ENCODE results near the gene MAP3K10. TPM values are rescaled to one million over a fixed set of nuclear protein-coding genes. Genes with fewer than 3 reads are reported as not detected.
A peak's percentile ranks its signal among the peaks of the same experiment; 100 is the strongest.

Gene MAP3K10
- total and polyA plus RNA-seq, 2 of the 13 experiments (the other 11 are each of a cell fraction or from before 2014, with no cell fraction given), result 3.4 to 5.0 TPM

- POLR2A ChIA-PET, result no interaction called here
- TF ChIP-seq DZIP1 (CRISPR knock-in tag; IDR thresholded peaks at IDR 0.05) (no peak), ARHGAP35 (CRISPR knock-in tag; IDR thresholded peaks at IDR 0.05; ENCODE audit: borderline replicate concordance) (no peak), STAG1 (CRISPR knock-in tag; IDR thresholded peaks at IDR 0.05) (peak; percentile 76), TOE1 (CRISPR knock-in tag; IDR thresholded peaks at IDR 0.05) (no peak), IRF9 (CRISPR knock-in tag; IDR thresholded peaks at IDR 0.05; ENCODE audit: borderline replicate concordance) (no peak), CREB3 (CRISPR knock-in tag; IDR thresholded peaks at IDR 0.05) (no peak), SMAD9 (CRISPR knock-in tag; IDR thresholded peaks at IDR 0.05) (no peak), ZNF691 (CRISPR knock-in tag; IDR thresholded peaks at IDR 0.05; ENCODE audit: borderline replicate concordance, low read depth) (no peak), CENPT (CRISPR knock-in tag; IDR thresholded peaks at IDR 0.05; ENCODE audit: low read depth) (no peak), RBM39 (IDR thresholded peaks at IDR 0.05; ENCODE audit: low read depth, low read length, poor library complexity, severe bottlenecking) (no peak), PAF1 (CRISPR knock-in tag; IDR thresholded peaks at IDR 0.05) (no peak), NFE2 (CRISPR knock-in tag; IDR thresholded peaks at IDR 0.05) (no peak)
- TF ChIP-seq, protein P1, sequence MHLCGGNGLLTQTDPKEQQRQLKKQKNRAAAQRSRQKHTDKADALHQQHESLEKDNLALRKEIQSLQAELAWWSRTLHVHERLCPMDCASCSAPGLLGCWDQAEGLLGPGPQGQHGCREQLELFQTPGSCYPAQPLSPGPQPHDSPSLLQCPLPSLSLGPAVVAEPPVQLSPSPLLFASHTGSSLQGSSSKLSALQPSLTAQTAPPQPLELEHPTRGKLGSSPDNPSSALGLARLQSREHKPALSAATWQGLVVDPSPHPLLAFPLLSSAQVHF (CRISPR knock-in tag; IDR thresholded peaks at IDR 0.05), result no peak
- TF ChIP-seq, protein P2, sequence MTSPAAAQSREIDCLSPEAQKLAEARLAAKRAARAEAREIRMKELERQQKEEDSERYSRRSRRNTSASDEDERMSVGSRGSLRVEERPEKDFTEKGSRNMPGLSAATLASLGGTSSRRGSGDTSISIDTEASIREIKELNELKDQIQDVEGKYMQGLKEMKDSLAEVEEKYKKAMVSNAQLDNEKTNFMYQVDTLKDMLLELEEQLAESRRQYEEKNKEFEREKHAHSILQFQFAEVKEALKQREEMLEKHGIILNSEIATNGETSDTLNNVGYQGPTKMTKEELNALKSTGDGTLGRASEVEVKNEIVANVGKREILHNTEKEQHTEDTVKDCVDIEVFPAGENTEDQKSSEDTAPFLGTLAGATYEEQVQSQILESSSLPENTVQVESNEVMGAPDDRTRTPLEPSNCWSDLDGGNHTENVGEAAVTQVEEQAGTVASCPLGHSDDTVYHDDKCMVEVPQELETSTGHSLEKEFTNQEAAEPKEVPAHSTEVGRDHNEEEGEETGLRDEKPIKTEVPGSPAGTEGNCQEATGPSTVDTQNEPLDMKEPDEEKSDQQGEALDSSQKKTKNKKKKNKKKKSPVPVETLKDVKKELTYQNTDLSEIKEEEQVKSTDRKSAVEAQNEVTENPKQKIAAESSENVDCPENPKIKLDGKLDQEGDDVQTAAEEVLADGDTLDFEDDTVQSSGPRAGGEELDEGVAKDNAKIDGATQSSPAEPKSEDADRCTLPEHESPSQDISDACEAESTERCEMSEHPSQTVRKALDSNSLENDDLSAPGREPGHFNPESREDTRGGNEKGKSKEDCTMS (CRISPR knock-in tag; conservative IDR thresholded peaks at IDR 0.05), result no peak
These were observed 25.8 kb upstream of the MAP3K10 start for GRCh38 chr19:40165362-40165937.

More at GRCh38 chr19:40165362-40165937, 25.8 kb upstream of the MAP3K10 start:
- peaks cover 11% of the 10 kb centered on the region; the same call in 1 of the 2 replicates for H3K4me1 ChIP-seq (ENCODE audit: insufficient read depth, low read length)
- CTCF ChIA-PET (ENCODE audit: low intra/inter-chr PET ratio, low total read pairs), result no interaction called here
- no peaks in the 10 kb centered on the region for H3K79me2 ChIP-seq (ENCODE audit: insufficient read depth, low read length)
- WGBS (ENCODE audit: low lambda C conversion rate), result 25% methylated on average over 10 of the region's 10 CpGs
- H3K4me3 ChIP-seq (replicated peaks in 1 of 3; ENCODE audit: insufficient read depth in 1 of 3, low read depth in 2 of 3, low read length in 3 of 3), result no peak overlapping the region
- H3K9me3 ChIP-seq (ENCODE audit: low read length), result no peaks in the 10 kb centered on the region
- in situ Hi-C loops (cut with HindIII; ENCODE audit: extremely low pct_ligation_motif_present, low pct_unique_long_range_greater_than_20kb), result no loop called here
- no peaks in the 10 kb centered on the region for H4K20me1 ChIP-seq (ENCODE audit: insufficient read depth, low read length)
- H3K27ac ChIP-seq (ENCODE audit: extremely low read length, insufficient read depth, low read length), result no peak overlapping the region
- no peak overlapping the region for H3K9ac ChIP-seq (ENCODE audit: insufficient read depth, low read depth, low read length)
- FAIRE-seq (no peak), ATAC-seq (peak; percentile 78), DNase-seq (ENCODE audit: low spot score) (peak; percentile 44)
- BruUV-seq (replicated peaks), result no TSS peak
- intact Hi-C loops (cut with micrococcal nuclease; ENCODE audit: unreplicated experiment), result no loop called here
- H3K4me2 ChIP-seq (ENCODE audit: low read depth, low read length), result no peak overlapping the region
- no peaks in the 10 kb centered on the region for H3K36me3 ChIP-seq (replicated peaks in 1 of 2; ENCODE audit: control insufficient read depth in 1 of 2, insufficient read depth in 2 of 2, low read length in 2 of 2)
- no peaks in the 10 kb centered on the region for H3K27me3 ChIP-seq (ENCODE audit: control insufficient read depth in 1 of 2, insufficient read depth in 2 of 2, low read length in 2 of 2)
- H2AFZ ChIP-seq (ENCODE audit: low read length), result no peak overlapping the region

Measured in HepG2 (cell line).